Ovary (tissue), 3 donors: ENCODE measurements around the gene ERMARD.
"Not testable (repeated sequence)": the region's sequence is repeated elsewhere in the genome, so short reads cannot be mapped to it uniquely, and the experiment has no call there.

Experiments
- CTCF ChIP-seq, 3 donors: fragments of 450-650 bp in 2 of 3; fragments of 200-600 bp in 1 of 3; IDR thresholded peaks; one replicate each; pipeline versions ENCODE4 v1.5.1 to v1.8.0; 2016 to 2022; ENCODE audit warnings: antibody characterized with exemption in 3 of 3, mild to moderate bottlenecking in 1 of 3
- EP300 ChIP-seq: sonication (generic); formaldehyde crosslinking; IDR thresholded peaks from one replicate; pipeline ENCODE4 v1.6.1; 2017; ENCODE audit warnings: antibody characterized with exemption
- POLR2A ChIP-seq: fragments of 450-650 bp; IDR thresholded peaks from one replicate; pipeline ENCODE4 v1.6.1; 2017; ENCODE audit warnings: antibody characterized with exemption, mild to moderate bottlenecking, moderate library complexity
- donor health status: DM: no; HTN: no; CAD: no.

GRCh38 chr6:169765789-169766188 is 14.4 kb downstream of the ERMARD start:
- not testable (repeated sequence) for TF ChIP-seq CTCF (IDR thresholded peaks at IDR 0.05); POLR2A; EP300
